ENCODE results near the gene GPD1.

- TF ChIP-seq CTCF (IDR thresholded peaks at IDR 0.05) = peak; percentile 64 to 80 (median 72)
- no peak for TF ChIP-seq POLR2A (IDR thresholded peaks at IDR 0.05)
- no peak for TF ChIP-seq POLR2AphosphoS5 (IDR thresholded peaks at IDR 0.05)
- no peak for TF ChIP-seq EP300 (IDR thresholded peaks at IDR 0.05)
Observed at GRCh38 chr12:50088577-50089335, 15.1 kb upstream of the GPD1 start.

Data from upper lobe of left lung (tissue), 4 donors.